Measurements from ENCODE around the gene ZFP36L2. TPM values are rescaled to one million over a fixed set of nuclear protein-coding genes. Genes with fewer than 3 reads are reported as not detected.

ZFP36L2 gene
- total RNA-seq, 1 experiment from 2014 or later, result 105 TPM

GRCh38 chr2:43202289-43202688 is 24.1 kb downstream of the ZFP36L2 start:
- H2BK20ac ChIP-seq (ENCODE audit: low read depth, low read length, poor library complexity, severe bottlenecking), result no peak overlapping the region
- no peaks in the 10 kb centered on the region for H3K9me3 ChIP-seq (ENCODE audit: control insufficient read depth, low read depth, low read length)
- H3K23ac ChIP-seq (ENCODE audit: insufficient read length, low read depth, low read length), result no peak overlapping the region
- H4K20me1 ChIP-seq (ENCODE audit: control insufficient read depth, insufficient read depth, insufficient read length), result no peaks in the 10 kb centered on the region
- no CpG with 5 or more reads among the region's 2 CpGs for WGBS (ENCODE audit: extremely low coverage, insufficient read length, low lambda C conversion rate)
- H3K23me2 ChIP-seq (ENCODE audit: insufficient read length, low read depth, low read length, poor library complexity, severe bottlenecking), result no peaks in the 10 kb centered on the region
- H3K79me2 ChIP-seq (ENCODE audit: insufficient read depth, low read length), result no peaks in the 10 kb centered on the region
- no peak overlapping the region for H3K4me3 Mint-ChIP-seq
- DNase-seq, result no peak
- no peaks in the 10 kb centered on the region; the same call in 1 of the 2 replicates for H3K4me1 ChIP-seq (ENCODE audit: insufficient read depth, low read length)
- H2BK5ac ChIP-seq (ENCODE audit: insufficient read length, low read length), result no peak overlapping the region
- no peak overlapping the region for H2BK15ac ChIP-seq (ENCODE audit: low read depth, low read length)
- no peak overlapping the region for H3K18ac ChIP-seq (ENCODE audit: insufficient read length, low read depth, low read length)
- no peaks in the 10 kb centered on the region; a peak in 1 of 7 replicates for H3K36me3 Mint-ChIP-seq (ENCODE audit: insufficient read depth in 1 of 3, low read depth in 3 of 3)
- no peaks in the 10 kb centered on the region for H3K9me3 Mint-ChIP-seq
- H2BK120ac ChIP-seq (ENCODE audit: low read depth, low read length, poor library complexity, severe bottlenecking), result no peak overlapping the region
- H2BK12ac ChIP-seq (ENCODE audit: insufficient read length, low read depth, low read length), result no peak overlapping the region
- H2AFZ ChIP-seq (ENCODE audit: low read length), result no peak overlapping the region
- no peaks in the 10 kb centered on the region for H3K79me1 ChIP-seq (ENCODE audit: insufficient read depth, low read depth, low read length, poor library complexity, severe bottlenecking)
- H3K27ac ChIP-seq (ENCODE audit: insufficient read length, low read depth, low read length), result no peak overlapping the region
- H3K4me1 Mint-ChIP-seq, result peaks cover 14 to 24% of the 10 kb centered on the region in 2 experiments
- H4K91ac ChIP-seq (ENCODE audit: insufficient read length, low read depth, low read length), result no peak overlapping the region
- H4K8ac ChIP-seq (replicated peaks; ENCODE audit: insufficient read length, low read depth, low read length), result no peak overlapping the region
- H3K14ac ChIP-seq (ENCODE audit: insufficient read depth, low read length), result no peak overlapping the region
- H2AK5ac ChIP-seq (ENCODE audit: insufficient read length, low read length), result no peak overlapping the region
- no peaks in the 10 kb centered on the region for H3K27me3 ChIP-seq (ENCODE audit: insufficient read depth, low read length)
- no peak overlapping the region for H3T11ph ChIP-seq (ENCODE audit: low read length)
- H3K27ac Mint-ChIP-seq, result no peak overlapping the region
- no peak overlapping the region for H3K9ac ChIP-seq (ENCODE audit: extremely low read depth, insufficient read length, low read length)
- H4K5ac ChIP-seq (ENCODE audit: insufficient read length, low read depth, low read length), result no peak overlapping the region
- H3K4ac ChIP-seq (ENCODE audit: low read depth, low read length), result no peak overlapping the region
- no peaks in the 10 kb centered on the region for H3K27me3 Mint-ChIP-seq (ENCODE audit: low read depth)
- no peak overlapping the region for H3K4me2 ChIP-seq (ENCODE audit: insufficient read depth, insufficient read length, low read length)
- TF ChIP-seq CTCF (conservative IDR thresholded peaks at IDR 0.05), result no peak
- no peak overlapping the region for H3K56ac ChIP-seq (ENCODE audit: insufficient read length, low read depth, low read length)
